ENCODE results near the gene CACFD1. TPM values are rescaled to one million over a fixed set of nuclear protein-coding genes. Genes with fewer than 3 reads are reported as not detected.

Gene CACFD1
- total RNA-seq, 1 donor from 2014 or later, result 13.1 TPM

DNA sequence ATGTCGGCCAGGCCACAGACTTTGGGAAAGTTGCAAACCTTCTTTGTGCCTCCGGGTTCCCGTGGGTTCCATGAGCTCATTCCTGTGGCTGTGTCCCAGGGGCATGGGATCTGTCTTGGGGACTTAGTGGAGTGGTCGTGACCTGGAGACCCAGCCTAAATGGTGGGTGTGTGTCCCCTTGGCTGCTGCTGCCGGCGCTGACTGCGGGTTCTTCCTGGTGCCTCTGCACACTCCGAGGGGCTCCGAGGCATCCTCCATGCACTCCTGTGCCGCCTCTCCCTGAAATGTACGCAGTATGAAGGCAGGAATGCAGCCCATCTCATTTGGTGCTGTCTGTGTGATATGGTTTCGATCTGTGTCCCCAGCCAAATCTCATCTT lies 40.1 kb downstream of the CACFD1 start:
- Mint-ChIP-seq H3K27me3 (ENCODE audit: low read depth, unreplicated experiment) (peaks cover 41% of the 10 kb centered on the region), H3K9me3 (ENCODE audit: unreplicated experiment) (peaks cover 25% of the 10 kb centered on the region), H3K36me3 (ENCODE audit: low read depth, unreplicated experiment) (peaks cover 2% of the 10 kb centered on the region), H3K27ac (ENCODE audit: unreplicated experiment) (no peak overlapping the region), H3K4me1 (ENCODE audit: low read depth, unreplicated experiment) (no peaks in the 10 kb centered on the region), H3K4me3 (ENCODE audit: unreplicated experiment) (no peak overlapping the region)
- Histone ChIP-seq H3K27me3 (ENCODE audit: insufficient read depth, low read length) (peaks cover 23% of the 10 kb centered on the region), H3K79me2 (ENCODE audit: insufficient read depth, low read length) (no peaks in the 10 kb centered on the region), H3K27ac (ENCODE audit: low read depth, low read length) (no peak overlapping the region), H3K9me3 (ENCODE audit: insufficient read depth, low read depth, low read length) (peaks cover 9% of the 10 kb centered on the region), H3K36me3 (ENCODE audit: insufficient read depth, low read length) (no peaks in the 10 kb centered on the region), H2AFZ (ENCODE audit: low read depth, low read length) (no peak overlapping the region), H3K9ac (ENCODE audit: low read length) (no peak overlapping the region), H3K4me2 (ENCODE audit: low read length) (no peak overlapping the region), H4K20me1 (ENCODE audit: insufficient read depth, low read length) (no peaks in the 10 kb centered on the region), H3K4me3 (ENCODE audit: insufficient read depth, low read depth, low read length) (no peak overlapping the region), H3K4me1 (ENCODE audit: insufficient read depth, low read length) (no peaks in the 10 kb centered on the region)
- TF ChIP-seq, protein P1, sequence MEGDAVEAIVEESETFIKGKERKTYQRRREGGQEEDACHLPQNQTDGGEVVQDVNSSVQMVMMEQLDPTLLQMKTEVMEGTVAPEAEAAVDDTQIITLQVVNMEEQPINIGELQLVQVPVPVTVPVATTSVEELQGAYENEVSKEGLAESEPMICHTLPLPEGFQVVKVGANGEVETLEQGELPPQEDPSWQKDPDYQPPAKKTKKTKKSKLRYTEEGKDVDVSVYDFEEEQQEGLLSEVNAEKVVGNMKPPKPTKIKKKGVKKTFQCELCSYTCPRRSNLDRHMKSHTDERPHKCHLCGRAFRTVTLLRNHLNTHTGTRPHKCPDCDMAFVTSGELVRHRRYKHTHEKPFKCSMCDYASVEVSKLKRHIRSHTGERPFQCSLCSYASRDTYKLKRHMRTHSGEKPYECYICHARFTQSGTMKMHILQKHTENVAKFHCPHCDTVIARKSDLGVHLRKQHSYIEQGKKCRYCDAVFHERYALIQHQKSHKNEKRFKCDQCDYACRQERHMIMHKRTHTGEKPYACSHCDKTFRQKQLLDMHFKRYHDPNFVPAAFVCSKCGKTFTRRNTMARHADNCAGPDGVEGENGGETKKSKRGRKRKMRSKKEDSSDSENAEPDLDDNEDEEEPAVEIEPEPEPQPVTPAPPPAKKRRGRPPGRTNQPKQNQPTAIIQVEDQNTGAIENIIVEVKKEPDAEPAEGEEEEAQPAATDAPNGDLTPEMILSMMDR (IDR thresholded peaks at IDR 0.05; ENCODE audit: insufficient read depth, low read depth, low read length), result no peak
- no peak for TF ChIP-seq EZH2 (IDR thresholded peaks at IDR 0.05; ENCODE audit: insufficient read depth, low read length)
- FAIRE-seq (no peak), DNase-seq (ENCODE audit: low read depth) (no peak)

DNA sequence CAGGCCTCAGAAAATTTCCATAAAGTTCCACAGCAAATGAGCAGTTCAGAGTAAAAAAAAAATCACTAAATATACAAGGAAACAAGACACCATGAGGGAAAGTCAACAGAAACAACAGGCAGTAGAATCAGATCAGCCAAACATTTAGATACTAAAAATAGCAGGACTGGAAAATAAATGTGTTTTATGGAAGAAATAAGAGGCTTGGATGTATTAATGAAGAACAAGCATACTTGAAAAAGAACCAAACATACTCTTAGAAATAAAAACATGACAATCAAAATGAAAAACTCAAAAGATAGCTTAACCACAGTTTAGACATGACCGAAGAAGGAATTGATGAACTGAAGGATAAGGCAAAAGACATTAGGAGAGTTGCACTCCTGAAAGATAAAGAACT lies 42.3 kb downstream of the CACFD1 start:
- Histone ChIP-seq H3K4me3 (ENCODE audit: insufficient read depth, low read depth, low read length) (no peak overlapping the region), H3K4me1 (ENCODE audit: insufficient read depth, low read length) (peaks cover 12% of the 10 kb centered on the region), H3K27me3 (ENCODE audit: insufficient read depth, low read length) (peaks cover 12% of the 10 kb centered on the region), H3K36me3 (ENCODE audit: insufficient read depth, low read length) (no peaks in the 10 kb centered on the region), H3K79me2 (ENCODE audit: insufficient read depth, low read length) (no peaks in the 10 kb centered on the region), H3K9ac (ENCODE audit: low read length) (no peak overlapping the region), H3K4me2 (ENCODE audit: low read length) (no peak overlapping the region), H3K27ac (ENCODE audit: low read depth, low read length) (no peak overlapping the region), H4K20me1 (ENCODE audit: insufficient read depth, low read length) (no peaks in the 10 kb centered on the region), H3K9me3 (ENCODE audit: insufficient read depth, low read depth, low read length) (peaks cover 9% of the 10 kb centered on the region), H2AFZ (ENCODE audit: low read depth, low read length) (no peak overlapping the region)
- Mint-ChIP-seq H3K4me1 (ENCODE audit: low read depth, unreplicated experiment) (peaks cover 3% of the 10 kb centered on the region), H3K36me3 (ENCODE audit: low read depth, unreplicated experiment) (peaks cover 2% of the 10 kb centered on the region), H3K9me3 (ENCODE audit: unreplicated experiment) (peaks cover 25% of the 10 kb centered on the region), H3K27me3 (ENCODE audit: low read depth, unreplicated experiment) (peaks cover 36% of the 10 kb centered on the region), H3K27ac (ENCODE audit: unreplicated experiment) (no peak overlapping the region), H3K4me3 (ENCODE audit: unreplicated experiment) (no peak overlapping the region)
- no peak for FAIRE-seq
- TF ChIP-seq EZH2 (IDR thresholded peaks at IDR 0.05; ENCODE audit: insufficient read depth, low read length), result no peak
- TF ChIP-seq, protein P1 (IDR thresholded peaks at IDR 0.05; ENCODE audit: insufficient read depth, low read depth, low read length), result no peak
- DNase-seq (ENCODE audit: low read depth), result no peak

DNA sequence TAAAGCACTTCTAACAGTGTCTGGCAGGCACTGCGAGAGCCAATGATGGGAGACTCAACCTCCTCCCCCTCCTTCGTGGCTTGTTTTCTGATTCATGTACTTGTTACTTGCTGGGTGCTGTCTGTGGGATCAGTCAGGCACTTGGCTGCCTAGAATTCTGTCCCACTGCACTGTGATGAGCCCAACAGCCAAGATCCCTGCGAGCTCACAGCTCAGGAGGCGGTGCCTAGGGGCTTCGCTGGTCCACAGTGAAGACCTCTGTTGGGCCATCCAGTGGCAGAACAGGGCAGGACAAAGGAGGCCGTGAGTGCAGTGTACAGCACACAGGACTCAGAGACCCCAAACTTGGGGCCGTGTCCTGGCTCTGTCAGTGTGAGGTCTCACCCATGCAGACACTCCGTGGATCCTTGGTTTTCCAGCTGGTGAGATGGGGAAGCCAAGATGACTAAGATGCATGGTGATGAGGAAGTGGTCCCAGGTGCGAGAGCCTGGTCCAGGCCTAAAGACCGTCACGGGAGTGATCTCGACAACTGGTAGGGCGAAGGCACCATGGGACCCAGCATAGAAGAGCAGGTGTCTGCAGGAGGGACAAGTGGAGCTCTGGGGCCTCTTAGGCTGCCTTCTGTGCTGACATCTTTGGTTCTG lies 45.5 kb downstream of the CACFD1 start:
- Mint-ChIP-seq H3K4me3 (ENCODE audit: unreplicated experiment) (no peak overlapping the region), H3K4me1 (ENCODE audit: low read depth, unreplicated experiment) (peaks cover 14% of the 10 kb centered on the region), H3K27me3 (ENCODE audit: low read depth, unreplicated experiment) (peaks cover 22% of the 10 kb centered on the region), H3K36me3 (ENCODE audit: low read depth, unreplicated experiment) (peaks cover 2% of the 10 kb centered on the region), H3K9me3 (ENCODE audit: unreplicated experiment) (peaks cover 20% of the 10 kb centered on the region), H3K27ac (ENCODE audit: unreplicated experiment) (peak overlapping the region; percentile 78)
- Histone ChIP-seq H3K36me3 (ENCODE audit: insufficient read depth, low read length) (no peaks in the 10 kb centered on the region), H3K9ac (ENCODE audit: low read length) (no peak overlapping the region), H3K4me2 (ENCODE audit: low read length) (no peak overlapping the region), H3K27ac (ENCODE audit: low read depth, low read length) (no peak overlapping the region), H3K4me1 (ENCODE audit: insufficient read depth, low read length) (peaks cover 25% of the 10 kb centered on the region), H4K20me1 (ENCODE audit: insufficient read depth, low read length) (no peaks in the 10 kb centered on the region), H3K9me3 (ENCODE audit: insufficient read depth, low read depth, low read length) (peaks cover 9% of the 10 kb centered on the region), H3K4me3 (ENCODE audit: insufficient read depth, low read depth, low read length) (no peak overlapping the region), H3K27me3 (ENCODE audit: insufficient read depth, low read length) (peaks cover 4% of the 10 kb centered on the region), H3K79me2 (ENCODE audit: insufficient read depth, low read length) (no peaks in the 10 kb centered on the region), H2AFZ (ENCODE audit: low read depth, low read length) (no peak overlapping the region)
- no peak for FAIRE-seq
- no peak for TF ChIP-seq EZH2 (IDR thresholded peaks at IDR 0.05; ENCODE audit: insufficient read depth, low read length)
- TF ChIP-seq, protein P1 (IDR thresholded peaks at IDR 0.05; ENCODE audit: insufficient read depth, low read depth, low read length), result no peak
- peak; percentile 25 for DNase-seq (ENCODE audit: low read depth)
